Neuronal stem cell (in vitro differentiated cells): ENCODE results near the gene RHBDF1.
A peak's percentile ranks its signal among the peaks of the same experiment; 100 is the strongest.

Source experiments
- DNase-seq: peaks from one replicate; pipeline ENCODE4 v3.0.0-alpha.2; 2013; ENCODE audit warnings: low spot score
- H2AFZ ChIP-seq: one replicate; pipeline ENCODE4 v1.6.1; 2013; ENCODE audit warnings: mild to moderate bottlenecking, low read length, inconsistent platforms
- H2AK5ac ChIP-seq: 2 replicates; pipeline ENCODE4 v1.6.1; 2013; ENCODE audit warnings: low read depth, mild to moderate bottlenecking, inconsistent platforms, low read length, moderate library complexity, mixed read lengths
- H2BK120ac ChIP-seq: 2 replicates; pipeline ENCODE4 v1.6.1; 2013; ENCODE audit warnings: low read depth, mild to moderate bottlenecking, inconsistent platforms, low read length, moderate library complexity, mixed read lengths
- H2BK12ac ChIP-seq: one replicate; pipeline ENCODE4 v1.6.1; 2013; ENCODE audit warnings: low read length, inconsistent platforms
- H2BK15ac ChIP-seq: 2 replicates; pipeline ENCODE4 v1.6.1; 2013; ENCODE audit warnings: mild to moderate bottlenecking, low read length, inconsistent platforms, mixed read lengths
- H2BK5ac ChIP-seq: one replicate; pipeline ENCODE4 v1.6.1; 2013; ENCODE audit warnings: inconsistent platforms, mild to moderate bottlenecking, low read length, moderate library complexity
- H3K14ac ChIP-seq: one replicate; pipeline ENCODE4 v1.6.1; 2013; ENCODE audit warnings: low read length, inconsistent platforms
- H3K18ac ChIP-seq: 2 replicates; pipeline ENCODE4 v1.6.1; 2013; ENCODE audit warnings: low read length, inconsistent platforms
- H3K23ac ChIP-seq: 2 replicates; pipeline ENCODE4 v1.6.1; 2013; ENCODE audit warnings: low read depth, mild to moderate bottlenecking, mixed read lengths, low read length, inconsistent platforms; ENCODE audit not compliant: poor library complexity
- H3K27ac ChIP-seq: replicated peaks from 3 replicates; pipeline ENCODE4 v1.5.1; 2013; ENCODE audit warnings: low read length, inconsistent platforms
- H3K27me3 ChIP-seq, 3 experiments: 2 replicates each; pipeline ENCODE4 v1.6.1; 2013; ENCODE audit warnings: low read length in 3 of 3, mild to moderate bottlenecking in 2 of 3, inconsistent platforms in 1 of 3, low read depth in 1 of 3, mixed read lengths in 1 of 3, moderate library complexity in 1 of 3; ENCODE audit not compliant: control insufficient read depth in 3 of 3, insufficient read depth in 3 of 3
- H3K36me3 ChIP-seq, 2 donors: replicated peaks in 1 of 2; 2 replicates each; pipeline ENCODE4 v1.6.1; 2013; ENCODE audit warnings: low read length in 2 of 2; ENCODE audit not compliant: control insufficient read depth in 2 of 2, insufficient read depth in 2 of 2
- H3K4ac ChIP-seq: 2 replicates; pipeline ENCODE4 v1.6.1; 2013; ENCODE audit warnings: inconsistent platforms, mild to moderate bottlenecking, low read length, moderate library complexity
- H3K4me1 ChIP-seq, 2 donors: 1 replicate in 1 of 2; 2 replicates in 1 of 2; pipeline ENCODE4 v1.6.1; 2013; ENCODE audit warnings: low read length in 2 of 2, low read depth in 1 of 2; ENCODE audit not compliant: control insufficient read depth in 2 of 2, insufficient read depth in 1 of 2
- H3K4me2 ChIP-seq: one replicate; pipeline ENCODE4 v1.6.1; 2013; ENCODE audit warnings: mild to moderate bottlenecking, low read length, inconsistent platforms; ENCODE audit not compliant: insufficient read depth, poor library complexity, severe bottlenecking
- H3K4me3 ChIP-seq, 2 donors: 2 replicates each; pipeline ENCODE4 v1.5.1; 2013; ENCODE audit warnings: low read length in 2 of 2, mild to moderate bottlenecking in 2 of 2, inconsistent platforms in 1 of 2, moderate library complexity in 1 of 2
- H3K79me1 ChIP-seq: one replicate; pipeline ENCODE4 v1.6.1; 2013; ENCODE audit warnings: low read depth, mild to moderate bottlenecking, inconsistent platforms, low read length, moderate library complexity
- H3K9ac ChIP-seq: one replicate; pipeline ENCODE4 v1.6.1; 2013; ENCODE audit warnings: mild to moderate bottlenecking, low read depth, low read length, inconsistent platforms; ENCODE audit not compliant: poor library complexity
- H3K9me3 ChIP-seq, 2 donors: replicated peaks in 1 of 2; 2 replicates each; pipeline versions ENCODE3 to v1.6.1; 2013; ENCODE audit warnings: low read length in 2 of 2, mild to moderate bottlenecking in 2 of 2, inconsistent platforms in 1 of 2, low read depth in 1 of 2, mixed read lengths in 1 of 2, moderate library complexity in 1 of 2; ENCODE audit not compliant: control insufficient read depth in 2 of 2, insufficient read depth in 1 of 2
- H4K8ac ChIP-seq: one replicate; pipeline ENCODE4 v1.6.1; 2013; ENCODE audit warnings: low read depth, mild to moderate bottlenecking, inconsistent platforms, low read length, moderate library complexity
- H4K91ac ChIP-seq: one replicate; pipeline ENCODE4 v1.6.1; 2013; ENCODE audit warnings: low read length, low read depth, mild to moderate bottlenecking, inconsistent platforms; ENCODE audit not compliant: poor library complexity
- WGBS, 2 donors: extraction: QIAGEN DNeasy Blood & Tissue Kit; methylation state at CpG; one replicate each; pipeline ENCODE4 v1.1.7; 2013; ENCODE audit warnings: missing lambda C conversion rate in 2 of 2, mixed read lengths in 1 of 2; ENCODE audit not compliant: insufficient read length in 2 of 2, insufficient replicate concordance in 1 of 2; ENCODE audit errors: extremely low coverage in 2 of 2; 5-methylcytosine and 5-hydroxymethylcytosine counted together

RHBDF1 gene

DNA sequence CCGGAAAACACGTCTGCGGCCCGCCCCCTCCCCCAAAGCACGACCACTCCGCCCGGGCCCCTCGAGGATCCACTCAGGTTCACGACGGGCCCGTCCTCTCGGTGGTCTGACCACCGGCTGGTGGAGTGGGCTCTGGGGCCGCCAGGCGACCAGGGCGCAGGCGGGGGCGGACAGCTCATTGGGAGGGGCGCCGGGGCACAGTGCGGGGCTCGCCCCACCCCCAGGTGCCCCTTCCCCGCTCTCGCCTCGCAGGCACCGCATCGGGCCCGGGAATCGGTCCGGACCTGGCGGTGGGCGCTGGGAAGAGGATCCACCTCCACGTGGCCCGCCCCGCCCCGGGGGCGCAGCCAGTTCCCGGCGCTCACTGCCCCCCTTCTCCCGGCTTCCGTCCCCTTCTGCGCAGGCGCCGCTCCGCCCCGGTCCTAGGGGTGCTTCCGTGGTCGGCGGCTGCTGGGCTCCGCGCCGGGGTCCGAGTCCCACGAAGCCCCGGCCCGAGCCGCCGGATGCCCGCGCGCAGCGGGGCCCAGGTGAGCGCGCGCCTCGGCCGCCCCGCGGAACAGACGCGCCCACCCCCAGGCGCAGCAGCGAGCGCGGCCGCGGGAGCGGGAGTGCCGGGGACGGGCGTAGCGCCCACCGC lies 5.5 kb upstream of the RHBDF1 start, which contains the start of gene MPG:
TSS of gene MPG (plus strand) at position 419 of the 637 bp plus-strand sequence. CDS start at position 504, 85 bp downstream.
- Histone ChIP-seq H3K4me3 (peak within 1 kb of the TSS; percentile 79 to 95), H3K36me3 (peaks cover 11 to 25% of the 10 kb centered on the region in 2 donors), H2BK15ac (peak within 1 kb of the TSS; percentile 96), H4K8ac (peak within 1 kb of the TSS; percentile 48), H3K79me1 (peaks cover 4% of the 10 kb centered on the region), H3K27ac (no peak within 1 kb of the TSS), H2AFZ (peak within 1 kb of the TSS; percentile 95), H2BK5ac (peak within 1 kb of the TSS; percentile 85), H3K27me3 (peaks cover 0 to under 1% (median 0%) of the 10 kb centered on the region in 3 experiments), H3K14ac (peak within 1 kb of the TSS; percentile 97), H2BK12ac (peak within 1 kb of the TSS; percentile 95), H3K9ac (peak within 1 kb of the TSS; percentile 98), H3K4ac (peak within 1 kb of the TSS; percentile 89), H3K4me1 (peaks cover 40 to 47% of the 10 kb centered on the region in 2 donors), H3K4me2 (peak within 1 kb of the TSS; percentile 94), H3K23ac (peak within 1 kb of the TSS; percentile 87), H2BK120ac (peak within 1 kb of the TSS; percentile 96), H4K91ac (no peak within 1 kb of the TSS), H3K18ac (peak within 1 kb of the TSS; percentile 95), H3K9me3 (no peaks in the 10 kb centered on the region), H2AK5ac (peak within 1 kb of the TSS; percentile 98)
- WGBS, 2 donors = no CpG with 5 or more reads among the region's 83 CpGs
- DNase-seq = peak; percentile 52

DNA sequence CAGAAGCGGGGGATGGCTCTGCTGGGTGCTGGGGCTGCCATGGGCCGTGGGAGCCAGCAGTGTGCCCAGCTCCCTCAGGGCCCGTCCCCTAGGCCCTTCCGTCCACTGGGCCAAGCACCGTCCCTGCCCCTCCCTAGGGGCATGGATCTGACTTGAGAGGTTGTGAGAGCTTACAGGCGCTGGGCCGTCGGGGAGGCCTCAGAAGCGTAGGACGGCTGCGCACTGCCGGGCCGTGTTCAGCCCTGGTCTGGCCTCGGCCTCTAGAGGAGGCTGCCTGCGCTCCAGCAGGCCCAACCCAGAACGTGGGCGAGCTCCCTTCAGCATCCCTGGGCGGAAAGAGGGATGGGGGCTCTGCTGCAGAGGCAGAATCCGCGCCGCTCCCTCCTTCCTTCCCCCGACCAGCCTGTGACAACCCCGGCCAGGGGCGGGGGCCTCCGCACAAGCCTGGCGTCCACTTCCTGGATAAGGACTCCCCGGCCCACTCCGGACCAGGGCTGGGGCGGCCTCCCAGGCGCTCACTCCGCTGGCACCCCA lies 4.9 kb upstream of the RHBDF1 start:
- Histone ChIP-seq H3K14ac (peak overlapping the region; percentile 82), H3K4me2 (peak overlapping the region; percentile 94), H3K4ac (peak overlapping the region; percentile 89), H2AK5ac (peak overlapping the region; percentile 82), H3K4me1 (peaks cover 43 to 51% of the 10 kb centered on the region in 2 donors), H3K36me3 (peaks cover 11 to 20% of the 10 kb centered on the region in 2 donors), H3K79me1 (peaks cover 4% of the 10 kb centered on the region), H2BK12ac (peak overlapping the region; percentile 95), H2AFZ (peak overlapping the region; percentile 95), H4K8ac (peak overlapping the region; percentile 48), H3K9me3 (no peaks in the 10 kb centered on the region), H3K9ac (peak overlapping the region; percentile 63), H3K27ac (no peak overlapping the region), H2BK15ac (peak overlapping the region; percentile 96), H2BK120ac (peak overlapping the region; percentile 96), H4K91ac (no peak overlapping the region), H3K27me3 (peaks cover 0 to 3% (median 0%) of the 10 kb centered on the region in 3 experiments), H3K18ac (peak overlapping the region; percentile 89), H3K4me3 (peak overlapping the region; percentile 79 to 95), H2BK5ac (peak overlapping the region; percentile 85), H3K23ac (peak overlapping the region; percentile 80)
- no CpG with 5 or more reads among the region's 31 CpGs for WGBS, 2 donors
- DNase-seq = no peak

DNA sequence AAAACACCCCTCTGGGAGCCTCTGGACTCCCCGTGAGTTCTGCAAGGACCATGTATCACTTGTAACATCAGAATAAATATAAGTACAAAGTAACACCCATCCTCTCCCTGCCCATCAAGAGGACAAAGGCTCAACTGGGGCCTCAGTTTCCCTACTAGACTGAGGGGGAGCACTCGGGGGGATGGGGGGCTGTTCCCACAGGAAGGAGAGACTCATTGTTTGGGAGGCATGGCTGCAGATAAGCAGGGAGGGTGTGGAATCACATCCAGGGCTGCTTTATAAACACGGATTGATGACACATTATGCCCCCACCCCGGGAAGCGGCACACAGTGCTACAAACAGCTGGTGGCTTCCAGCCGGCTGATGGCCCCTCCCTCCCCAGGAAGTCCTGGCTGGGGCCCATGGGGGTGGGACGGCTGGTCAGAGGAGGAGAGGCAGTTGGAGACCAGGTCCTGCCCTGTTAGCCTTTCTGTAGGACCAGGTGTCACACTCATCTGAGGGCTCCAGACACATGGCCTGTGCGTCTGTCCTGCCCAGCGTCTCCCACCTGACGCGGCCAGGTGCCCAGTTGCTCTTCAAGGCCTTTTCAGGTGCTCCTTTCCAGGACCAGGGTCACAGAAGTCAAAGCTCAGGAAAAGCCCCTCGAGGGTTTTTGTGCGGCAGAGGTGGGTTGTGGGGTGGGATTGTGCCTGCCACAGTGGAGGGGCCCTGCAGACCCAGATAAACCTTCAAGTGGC lies 4.3 kb upstream of the RHBDF1 start:
- Histone ChIP-seq H3K36me3 (peaks cover 11 to 18% of the 10 kb centered on the region in 2 donors), H3K4me2 (peak overlapping the region; percentile 94), H2BK12ac (peak overlapping the region; percentile 95), H3K23ac (peak overlapping the region; percentile 80), H3K9ac (peak overlapping the region; percentile 40), H2BK15ac (peak overlapping the region; percentile 96), H3K4me1 (peaks cover 43 to 52% of the 10 kb centered on the region in 2 donors), H3K4me3 (peak overlapping the region in 1 of 2 donors; percentile 79), H4K8ac (no peak overlapping the region), H2BK120ac (peak overlapping the region; percentile 96), H3K14ac (peak overlapping the region; percentile 38), H3K27me3 (peaks cover 0 to 3% (median 0%) of the 10 kb centered on the region in 3 experiments), H3K18ac (peak overlapping the region; percentile 89), H3K27ac (no peak overlapping the region), H4K91ac (no peak overlapping the region), H2AK5ac (peak overlapping the region; percentile 82), H3K4ac (peak overlapping the region; percentile 89), H3K9me3 (no peaks in the 10 kb centered on the region), H3K79me1 (peaks cover 4% of the 10 kb centered on the region), H2AFZ (peak overlapping the region; percentile 95), H2BK5ac (peak overlapping the region; percentile 85)
- no CpG with 5 or more reads among the region's 13 CpGs for WGBS, 2 donors
- no peak for DNase-seq
